ENCODE data around the gene SND1. TPM values are rescaled to one million over a fixed set of nuclear protein-coding genes. Genes with fewer than 3 reads are reported as not detected.
"Not testable (repeated sequence)": the region's sequence is repeated elsewhere in the genome, so short reads cannot be mapped to it uniquely, and the experiment has no call there.

Gene SND1
- total and polyA plus RNA-seq, 2 donors from 2014 or later = 83.0 to 154 TPM

GRCh38 chr7:127900732-127901685, 249.0 kb downstream of the SND1 start:
- Histone ChIP-seq H3K27ac (ENCODE audit: low read depth in 2 of 2, low read length in 2 of 2) (no peak overlapping the region), H3K36me3 (ENCODE audit: control insufficient read depth in 2 of 3, insufficient read depth in 3 of 3, low read length in 3 of 3) (no peaks in the 10 kb centered on the region), H3K9me3 (ENCODE audit: control insufficient read depth in 2 of 3, insufficient read depth in 1 of 3, low read length in 3 of 3) (no peaks in the 10 kb centered on the region), H3K4me1 (ENCODE audit: control insufficient read depth in 2 of 3, insufficient read depth in 2 of 3, low read depth in 1 of 3, low read length in 3 of 3) (no peaks in the 10 kb centered on the region), H3K4me3 (ENCODE audit: low read length in 3 of 3) (no peak overlapping the region), H3K27me3 (ENCODE audit: control insufficient read depth, insufficient read depth, low read length) (no peaks in the 10 kb centered on the region), H3K9ac (ENCODE audit: low read length in 3 of 3) (no peak overlapping the region)
- DNase-seq (no peak), FAIRE-seq (no peak)
- intact Hi-C loops (cut with DNase I) = no loop called here
- TF ChIP-seq CTCF (IDR thresholded peaks at IDR 0.05; ENCODE audit: borderline replicate concordance, extremely low read depth, insufficient read depth) = no peak

- no peak for TF ChIP-seq CTCF (IDR thresholded peaks at IDR 0.05; ENCODE audit: borderline replicate concordance, extremely low read depth, insufficient read depth)
- no peaks in the 10 kb centered on the region for H3K36me3 ChIP-seq (ENCODE audit: control insufficient read depth in 2 of 3, insufficient read depth in 3 of 3, low read length in 3 of 3)
- no peaks in the 10 kb centered on the region for H3K4me1 ChIP-seq (ENCODE audit: control insufficient read depth in 2 of 3, insufficient read depth in 2 of 3, low read depth in 1 of 3, low read length in 3 of 3)
- no peak for DNase-seq
- intact Hi-C loops (cut with DNase I) = no loop called here
- no peak overlapping the region for H3K4me3 ChIP-seq (ENCODE audit: low read length in 3 of 3)
- no peaks in the 10 kb centered on the region for H3K9me3 ChIP-seq (ENCODE audit: control insufficient read depth in 2 of 3, insufficient read depth in 1 of 3, low read length in 3 of 3)
- H3K27ac ChIP-seq (ENCODE audit: low read depth in 2 of 2, low read length in 2 of 2) = no peak overlapping the region
- H3K9ac ChIP-seq (ENCODE audit: low read length in 3 of 3) = no peak overlapping the region
- H3K27me3 ChIP-seq (ENCODE audit: control insufficient read depth, insufficient read depth, low read length) = no peaks in the 10 kb centered on the region
- no peak for FAIRE-seq
Observed at GRCh38 chr7:127901895-127902703, 250.1 kb downstream of the SND1 start.

GRCh38 chr7:127902753-127903152, 250.8 kb downstream of the SND1 start:
- H3K27me3 ChIP-seq (ENCODE audit: control insufficient read depth, insufficient read depth, low read length); intact Hi-C loops (cut with DNase I); H3K4me1 ChIP-seq (ENCODE audit: control insufficient read depth in 2 of 3, insufficient read depth in 2 of 3, low read depth in 1 of 3, low read length in 3 of 3); H3K9me3 ChIP-seq (ENCODE audit: control insufficient read depth in 2 of 3, insufficient read depth in 1 of 3, low read length in 3 of 3); DNase-seq; H3K36me3 ChIP-seq (ENCODE audit: control insufficient read depth in 2 of 3, insufficient read depth in 3 of 3, low read length in 3 of 3); FAIRE-seq; H3K27ac ChIP-seq (ENCODE audit: low read depth in 2 of 2, low read length in 2 of 2); H3K9ac ChIP-seq (ENCODE audit: low read length in 3 of 3); H3K4me3 ChIP-seq (ENCODE audit: low read length in 3 of 3): not testable (repeated sequence)

All from kidney (tissue), 14 donors.